ENCODE results near the gene FAM117B.

GRCh38 chr2:202782940-202783558 is 148.3 kb downstream of the FAM117B start:
- no peak for TF ChIP-seq POLR2A (IDR thresholded peaks at IDR 0.05)
- no peak for TF ChIP-seq CTCF (IDR thresholded peaks at IDR 0.05)
